ENCODE results near the gene ANKRD22. TPM values are rescaled to one million over a fixed set of nuclear protein-coding genes. Genes with fewer than 3 reads are reported as not detected.

The ANKRD22 gene
- total and polyA plus RNA-seq, 2 of the 8 experiments (the other 6 are each of a cell fraction or from before 2014, with no cell fraction given) = 0.68 TPM; not detected in 1

- no peak for TF ChIP-seq CTCF (IDR thresholded peaks at IDR 0.05; ENCODE audit: control extremely low read depth in 1 of 3, insufficient read depth in 1 of 3, low read depth in 1 of 3, low read length in 3 of 3)
Observed at GRCh38 chr10:88848499-88848898, 3.1 kb downstream of the ANKRD22 start (continued).
